Activated naive CD8-positive, alpha-beta T cell (primary cell): Measurements from ENCODE around the gene NECAB2.
"Not testable (repeated sequence)": the region's sequence is repeated elsewhere in the genome, so short reads cannot be mapped to it uniquely, and the experiment has no call there.

Source experiments
- H3K27ac Mint-ChIP-seq: one replicate; pipeline ENCODE4 v1.8.0; 2021; ENCODE audit warnings: mixed read lengths
- H3K27me3 Mint-ChIP-seq: one replicate; pipeline ENCODE4 v1.8.0; 2021; ENCODE audit warnings: mixed read lengths
- H3K36me3 Mint-ChIP-seq: one replicate; pipeline ENCODE4 v1.8.0; 2021; ENCODE audit warnings: mixed read lengths
- H3K4me1 Mint-ChIP-seq: one replicate; pipeline ENCODE4 v1.8.0; 2021; ENCODE audit warnings: low read depth, mixed read lengths
- H3K4me3 Mint-ChIP-seq: one replicate; pipeline ENCODE4 v1.8.0; 2021; ENCODE audit warnings: mild to moderate bottlenecking, mixed read lengths
- H3K9me3 Mint-ChIP-seq: one replicate; pipeline ENCODE4 v1.8.0; 2021; ENCODE audit warnings: low read depth, mixed read lengths

NECAB2 gene

DNA sequence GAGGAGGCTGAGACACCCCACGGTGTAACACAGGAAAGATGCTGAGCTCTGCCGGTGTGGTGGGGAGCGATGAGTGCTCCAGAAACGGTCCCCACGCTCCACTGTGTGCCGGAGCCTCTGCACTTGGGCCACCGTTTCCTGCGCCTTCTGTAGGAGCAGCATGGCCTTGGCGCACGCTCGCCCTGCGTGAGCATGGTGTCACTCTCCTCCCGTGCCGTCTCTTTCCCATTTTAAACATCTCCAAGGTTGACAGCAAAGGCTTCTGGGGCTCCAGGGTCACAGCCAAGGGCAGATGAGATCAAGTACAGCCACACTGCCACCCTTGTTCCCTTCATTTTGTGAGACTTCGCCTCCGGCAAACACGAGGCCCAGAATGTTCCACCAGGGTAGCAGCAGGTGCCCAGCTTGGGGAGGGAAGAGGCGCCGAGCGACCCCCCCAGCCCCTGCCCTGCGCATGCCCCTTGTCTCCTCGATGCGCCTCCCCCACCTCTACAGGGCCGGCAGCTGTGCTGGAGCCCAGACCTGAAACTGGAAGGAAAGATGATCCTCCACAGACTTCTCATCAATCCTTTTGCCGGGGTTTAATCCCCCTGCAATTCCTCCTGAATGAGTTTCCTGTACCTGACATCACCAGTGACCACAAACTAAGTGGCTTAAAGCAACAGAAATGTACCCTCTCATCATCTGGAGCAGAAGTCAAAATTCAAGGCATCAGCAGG, 34.9 kb upstream of the NECAB2 start:
- H3K4me1 Mint-ChIP-seq: no peaks in the 10 kb centered on the region
- no peak overlapping the region for H3K27ac Mint-ChIP-seq
- H3K9me3 Mint-ChIP-seq: no peaks in the 10 kb centered on the region
- no peaks in the 10 kb centered on the region for H3K36me3 Mint-ChIP-seq
- H3K27me3 Mint-ChIP-seq: no peaks in the 10 kb centered on the region
- H3K4me3 Mint-ChIP-seq: no peak overlapping the region

- Mint-ChIP-seq H3K9me3 (no peaks in the 10 kb centered on the region), H3K4me3 (no peak overlapping the region), H3K27ac (no peak overlapping the region), H3K36me3 (no peaks in the 10 kb centered on the region), H3K4me1 (no peaks in the 10 kb centered on the region), H3K27me3 (no peaks in the 10 kb centered on the region)
Measured at GRCh38 chr16:83933885-83934683, 34.0 kb upstream of the NECAB2 start.

DNA sequence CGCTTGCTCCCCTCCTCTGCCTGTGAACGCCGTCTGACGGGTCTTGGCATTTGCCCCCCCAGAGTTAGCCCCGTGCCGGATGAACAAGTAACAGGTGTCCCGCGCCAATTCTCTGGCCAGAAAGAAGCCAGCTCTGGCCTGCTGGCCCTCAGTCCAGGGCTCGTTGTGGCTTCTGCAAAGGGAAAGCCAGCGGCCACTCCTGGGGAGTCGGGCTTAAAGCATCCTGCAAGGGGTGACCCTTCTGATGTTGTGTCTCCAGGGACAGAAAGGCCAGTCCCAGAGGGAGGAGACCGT, 33.4 kb upstream of the NECAB2 start:
- H3K36me3 Mint-ChIP-seq: no peaks in the 10 kb centered on the region
- H3K4me3 Mint-ChIP-seq: no peak overlapping the region
- H3K27ac Mint-ChIP-seq: no peak overlapping the region
- no peaks in the 10 kb centered on the region for H3K9me3 Mint-ChIP-seq
- H3K4me1 Mint-ChIP-seq: no peaks in the 10 kb centered on the region
- H3K27me3 Mint-ChIP-seq: no peaks in the 10 kb centered on the region

GRCh38 chr16:83935005-83935857, 32.8 kb upstream of the NECAB2 start:
- no peaks in the 10 kb centered on the region for H3K27me3 Mint-ChIP-seq
- H3K9me3 Mint-ChIP-seq: no peaks in the 10 kb centered on the region
- H3K36me3 Mint-ChIP-seq: no peaks in the 10 kb centered on the region
- H3K4me3 Mint-ChIP-seq: no peak overlapping the region
- H3K27ac Mint-ChIP-seq: no peak overlapping the region
- no peaks in the 10 kb centered on the region for H3K4me1 Mint-ChIP-seq

- no peaks in the 10 kb centered on the region for H3K36me3 Mint-ChIP-seq
- no peaks in the 10 kb centered on the region for H3K27me3 Mint-ChIP-seq
- no peak overlapping the region for H3K27ac Mint-ChIP-seq
- no peak overlapping the region for H3K4me3 Mint-ChIP-seq
- no peaks in the 10 kb centered on the region for H3K4me1 Mint-ChIP-seq
- H3K9me3 Mint-ChIP-seq: no peaks in the 10 kb centered on the region
Measured at GRCh38 chr16:83935858-83936255, 32.2 kb upstream of the NECAB2 start.

DNA sequence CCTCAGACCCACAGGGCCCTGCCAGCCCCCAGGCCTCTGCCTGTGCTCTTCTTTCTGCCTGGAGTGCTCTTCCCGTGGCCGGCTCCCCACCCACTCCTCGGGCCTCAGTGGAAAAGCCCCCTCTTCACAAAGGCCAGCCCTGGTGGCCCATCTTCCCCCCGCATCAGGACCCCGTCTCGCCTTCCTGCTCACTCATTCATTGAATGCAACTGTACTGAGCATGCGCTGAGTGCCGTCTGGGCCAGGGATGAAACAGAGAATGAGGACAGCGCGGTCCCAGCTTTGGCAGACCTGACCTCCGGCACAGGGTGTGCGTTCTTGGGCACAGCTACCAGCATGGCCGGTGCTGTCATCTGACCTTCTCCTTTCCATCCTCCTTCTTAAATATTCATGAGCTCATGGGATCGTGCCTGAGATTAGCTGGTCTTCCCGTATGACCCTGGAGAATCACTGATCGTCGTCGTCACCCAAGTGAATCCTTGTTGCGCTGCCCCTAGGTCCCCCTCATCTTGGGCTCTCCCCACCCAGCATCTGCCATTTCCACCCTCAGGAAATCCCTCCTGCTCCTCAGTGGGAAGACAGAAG, 31.4 kb upstream of the NECAB2 start:
- no peak overlapping the region for H3K27ac Mint-ChIP-seq
- H3K36me3 Mint-ChIP-seq: no peaks in the 10 kb centered on the region
- no peaks in the 10 kb centered on the region for H3K9me3 Mint-ChIP-seq
- H3K27me3 Mint-ChIP-seq: no peaks in the 10 kb centered on the region
- H3K4me1 Mint-ChIP-seq: no peaks in the 10 kb centered on the region
- H3K4me3 Mint-ChIP-seq: no peak overlapping the region

DNA sequence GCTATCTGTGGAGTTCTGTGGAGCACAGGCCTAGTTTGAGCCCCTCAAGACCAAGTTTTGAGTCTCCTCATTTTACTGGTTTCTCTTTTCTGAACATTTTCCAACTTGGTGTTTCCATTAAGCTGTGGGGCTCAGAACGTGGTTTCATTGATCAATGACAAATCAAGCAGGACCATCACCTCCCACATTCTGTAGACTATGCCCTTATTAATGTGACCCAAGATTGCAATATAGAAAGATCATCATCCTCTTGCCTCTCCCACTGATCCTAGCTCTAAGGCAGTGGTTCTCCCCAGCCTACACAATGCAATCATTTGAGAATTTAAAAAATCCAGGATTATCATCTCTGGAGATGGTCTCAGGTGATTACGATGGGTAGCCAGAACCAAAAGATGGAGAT, 30.8 kb upstream of the NECAB2 start:
- H3K9me3 Mint-ChIP-seq: no peaks in the 10 kb centered on the region
- no peak overlapping the region for H3K27ac Mint-ChIP-seq
- no peaks in the 10 kb centered on the region for H3K4me1 Mint-ChIP-seq
- no peak overlapping the region for H3K4me3 Mint-ChIP-seq
- H3K27me3 Mint-ChIP-seq: no peaks in the 10 kb centered on the region
- no peaks in the 10 kb centered on the region for H3K36me3 Mint-ChIP-seq

DNA sequence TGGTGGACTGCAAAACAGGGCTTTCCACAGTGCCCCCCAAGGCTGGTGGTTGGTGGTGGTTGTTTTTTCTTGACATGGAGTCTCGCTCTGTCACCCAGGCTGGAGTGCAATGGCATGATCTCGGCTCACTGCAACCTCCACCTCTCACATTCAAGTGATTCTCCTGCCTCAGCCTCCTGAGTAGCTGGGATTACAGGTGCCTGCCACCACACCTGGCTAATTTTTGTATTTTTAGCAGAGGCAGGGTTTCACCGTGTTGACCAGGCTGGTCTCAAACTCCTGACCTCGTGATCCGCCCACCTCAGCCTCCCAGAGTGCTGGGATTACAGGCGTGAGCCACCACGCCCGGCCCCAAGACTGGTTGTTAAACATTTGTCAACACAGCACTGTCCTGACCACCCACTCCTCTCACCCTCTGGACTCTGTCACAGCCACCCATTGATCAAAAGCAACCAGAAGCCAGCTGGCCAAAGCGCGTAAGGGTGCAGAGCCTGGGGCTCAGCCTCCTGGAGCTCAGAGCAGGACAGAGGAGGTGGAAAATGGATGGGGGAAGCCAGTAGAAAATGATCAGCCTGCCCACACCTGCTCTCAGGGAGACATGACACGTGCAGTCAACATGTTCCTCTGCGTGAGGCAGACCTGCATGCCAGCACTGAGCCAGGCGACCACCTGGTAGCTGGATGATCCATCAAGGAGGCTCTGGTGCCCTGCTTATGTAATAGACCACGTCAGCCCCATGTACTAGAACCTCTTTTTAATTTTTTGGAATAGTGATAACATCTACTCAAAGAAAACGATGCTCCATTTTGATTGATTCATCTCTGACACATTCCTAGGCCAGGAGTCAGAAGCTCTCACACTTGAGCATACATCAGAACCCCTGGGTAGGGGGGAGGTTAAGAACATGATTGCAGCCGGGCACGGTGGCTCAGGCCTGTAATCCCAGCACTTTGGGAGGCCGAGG, 29.8 kb upstream of the NECAB2 start:
- H3K9me3 Mint-ChIP-seq: no peaks in the 10 kb centered on the region
- no peak overlapping the region for H3K4me3 Mint-ChIP-seq
- H3K27me3 Mint-ChIP-seq: no peaks in the 10 kb centered on the region
- no peaks in the 10 kb centered on the region for H3K4me1 Mint-ChIP-seq
- no peaks in the 10 kb centered on the region for H3K36me3 Mint-ChIP-seq
- no peak overlapping the region for H3K27ac Mint-ChIP-seq

DNA sequence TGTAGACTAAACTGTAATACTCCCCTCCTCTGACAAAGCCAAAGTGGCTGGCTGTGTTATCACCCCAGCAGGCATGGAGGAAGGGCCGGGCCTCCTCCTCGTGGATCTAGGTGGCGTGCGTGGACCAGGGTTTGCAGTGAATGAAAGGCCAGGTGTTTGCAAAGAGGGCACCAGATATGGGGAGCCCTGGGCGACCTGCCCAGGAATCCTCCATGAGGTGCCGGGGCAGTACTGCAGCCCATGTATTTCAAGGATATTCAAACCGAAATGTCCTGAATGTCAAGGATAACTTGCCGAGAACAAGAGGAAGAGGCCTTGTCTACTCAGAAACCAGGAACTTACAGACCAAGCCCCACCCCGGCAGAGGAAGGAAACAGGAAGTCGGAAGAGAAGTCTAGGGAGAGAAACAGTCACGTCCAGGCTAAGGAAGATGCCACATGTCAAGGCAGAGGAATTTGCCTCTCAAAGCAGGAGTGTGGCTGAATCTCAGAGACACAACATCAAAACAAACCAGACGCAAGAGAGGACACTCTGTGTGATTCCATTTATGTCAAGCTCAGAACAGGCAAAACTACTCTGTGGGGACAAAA, 28.7 kb upstream of the NECAB2 start:
- no peaks in the 10 kb centered on the region for H3K27me3 Mint-ChIP-seq
- H3K27ac Mint-ChIP-seq: no peak overlapping the region

DNA sequence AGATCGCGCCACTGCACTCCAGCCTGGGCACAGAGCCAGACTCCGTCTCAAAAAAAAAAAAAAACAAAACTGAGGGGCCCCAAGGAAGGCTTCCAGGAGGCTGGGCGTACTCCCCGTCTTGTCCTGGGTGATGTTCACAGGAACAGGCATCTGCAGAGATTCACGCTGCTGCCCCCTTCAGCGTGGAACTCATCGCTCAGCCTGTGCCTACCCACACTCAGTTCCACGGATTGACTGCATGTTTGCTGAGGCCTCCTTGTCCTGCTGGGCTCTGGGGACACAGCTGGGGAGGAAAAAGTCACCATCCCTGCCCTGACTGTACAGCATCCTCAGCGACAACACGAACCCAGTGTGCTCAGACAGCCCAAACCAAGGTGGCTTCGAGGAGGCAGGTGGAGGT, 27.9 kb upstream of the NECAB2 start:
- Mint-ChIP-seq H3K4me1 (no peaks in the 10 kb centered on the region), H3K9me3 (no peaks in the 10 kb centered on the region), H3K36me3 (no peaks in the 10 kb centered on the region), H3K4me3 (no peak overlapping the region), H3K27me3 (no peaks in the 10 kb centered on the region), H3K27ac (no peak overlapping the region)

More for the DNA sequence above, 28.7 kb upstream of the NECAB2 start:
- Mint-ChIP-seq H3K4me3 (no peak overlapping the region), H3K9me3 (no peaks in the 10 kb centered on the region), H3K4me1 (no peaks in the 10 kb centered on the region), H3K36me3 (no peaks in the 10 kb centered on the region)

GRCh38 chr16:83940630-83941378, 27.2 kb upstream of the NECAB2 start:
- Mint-ChIP-seq H3K9me3 (no peaks in the 10 kb centered on the region), H3K4me1 (no peaks in the 10 kb centered on the region), H3K27ac (no peak overlapping the region), H3K36me3 (no peaks in the 10 kb centered on the region), H3K27me3 (no peaks in the 10 kb centered on the region), H3K4me3 (no peak overlapping the region)

- not testable (repeated sequence) for H3K9me3 Mint-ChIP-seq, H3K27ac Mint-ChIP-seq, H3K36me3 Mint-ChIP-seq, H3K4me1 Mint-ChIP-seq, H3K4me3 Mint-ChIP-seq, H3K27me3 Mint-ChIP-seq
Measured at GRCh38 chr16:83941546-83941945, 26.5 kb upstream of the NECAB2 start.

- no peaks in the 10 kb centered on the region for H3K4me1 Mint-ChIP-seq
- no peaks in the 10 kb centered on the region for H3K9me3 Mint-ChIP-seq
- no peaks in the 10 kb centered on the region for H3K27me3 Mint-ChIP-seq
- no peak overlapping the region for H3K4me3 Mint-ChIP-seq
- no peak overlapping the region for H3K27ac Mint-ChIP-seq
- H3K36me3 Mint-ChIP-seq: no peaks in the 10 kb centered on the region
Measured at GRCh38 chr16:83942074-83942473, 26.0 kb upstream of the NECAB2 start.
